Spinal cord (tissue), 10 donors: ENCODE results near the gene TAS1R1. TPM values are rescaled to one million over a fixed set of nuclear protein-coding genes. Genes with fewer than 3 reads are reported as not detected.
A peak's percentile ranks its signal among the peaks of the same experiment; 100 is the strongest.

Experiments used
- DNase-seq, 6 donors: peaks; one replicate each; pipeline versions ENCODE4 v3.0.0 to v3.0.0-alpha.2; 2013 to 2015; ENCODE audit warnings: low spot score in 6 of 6, low read depth in 4 of 6
- H3K27ac ChIP-seq: one replicate; pipeline ENCODE4 v1.5.1; 2013; ENCODE audit warnings: low read depth, low read length, control low read depth
- H3K27me3 ChIP-seq: one replicate; pipeline ENCODE4 v1.6.1; 2013; ENCODE audit warnings: low read length; ENCODE audit not compliant: control insufficient read depth, insufficient read depth
- H3K36me3 ChIP-seq: one replicate; pipeline ENCODE4 v1.6.1; 2013; ENCODE audit warnings: low read length; ENCODE audit not compliant: control insufficient read depth, insufficient read depth
- H3K4me1 ChIP-seq: one replicate; pipeline ENCODE4 v1.6.1; 2013; ENCODE audit warnings: low read length; ENCODE audit not compliant: control insufficient read depth, insufficient read depth
- H3K4me3 ChIP-seq: one replicate; pipeline ENCODE4 v1.5.1; 2013; ENCODE audit warnings: low read depth, low read length, control low read depth
- H3K9me3 ChIP-seq: one replicate; pipeline ENCODE4 v1.6.1; 2013; ENCODE audit warnings: low read length; ENCODE audit not compliant: control insufficient read depth, insufficient read depth
- WGBS: methylation state at CpG from one replicate; pipeline ENCODE4 v1.1.5; 2013; ENCODE audit warnings: missing lambda C conversion rate; ENCODE audit not compliant: insufficient coverage; 5-methylcytosine and 5-hydroxymethylcytosine counted together
- polyA plus RNA-seq, 2 donors: library from polyadenylated mRNA; unstranded; fragments of 120-200 nt; gene quantifications; one replicate each; pipeline ENCODE4 v1.2.1, GENCODE V29; 2013; ENCODE audit not compliant: insufficient read length in 2 of 2
- total RNA-seq, 2 donors: library from RNA; depleted of rRNA in 1 of 2; stranded (reverse); fragments of 120-200 nt in 1 of 2; fragments of >200 nt in 1 of 2; gene quantifications; one replicate each; pipeline versions ENCODE4 v1.2.3 to v1.2.4, GENCODE V29; 2013 to 2014
- donor health status: healthy.

The TAS1R1 gene
- total and polyA plus RNA-seq, 4 donors, result 0.24 to 0.47 (median 0.40) TPM; not detected in 1

DNA sequence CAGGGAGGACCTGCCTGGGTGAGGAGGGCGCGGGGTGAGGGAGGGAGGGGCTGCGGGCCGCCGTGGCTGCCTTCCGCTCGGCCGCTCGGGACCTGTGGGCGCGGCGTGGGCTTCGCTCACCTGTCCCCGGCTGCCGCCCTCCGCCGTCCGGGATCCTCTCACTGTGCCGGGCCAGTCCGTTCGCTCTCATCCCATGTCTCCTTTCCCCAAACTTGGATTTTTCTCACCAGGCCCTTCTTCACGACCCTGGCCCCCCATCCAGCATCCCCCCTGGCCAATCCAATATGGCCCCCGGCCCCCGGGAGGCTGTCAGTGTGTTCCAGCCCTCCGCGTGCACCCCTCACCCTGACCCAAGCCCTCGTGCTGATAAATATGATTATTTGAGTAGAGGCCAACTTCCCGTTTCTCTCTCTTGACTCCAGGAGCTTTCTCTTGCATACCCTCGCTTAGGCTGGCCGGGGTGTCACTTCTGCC, 25.0 kb downstream of the TAS1R1 start:
- peak overlapping the region; percentile 62 for H3K4me3 ChIP-seq
- no peaks in the 10 kb centered on the region for H3K9me3 ChIP-seq
- WGBS, result under 1% methylated on average over 26 of the region's 30 CpGs
- H3K27me3 ChIP-seq, result no peaks in the 10 kb centered on the region
- peak overlapping the region; percentile 94 for H3K27ac ChIP-seq
- peaks cover 41% of the 10 kb centered on the region for H3K4me1 ChIP-seq
- H3K36me3 ChIP-seq, result peaks cover 32% of the 10 kb centered on the region
- no peak for DNase-seq

- DNase-seq, result no peak
- WGBS, result 36% methylated on average over 19 of the region's 19 CpGs
Measured at GRCh38 chr1:6580593-6581409, 25.7 kb downstream of the TAS1R1 start.

GRCh38 chr1:6581561-6582305, 26.6 kb downstream of the TAS1R1 start:
- Histone ChIP-seq H3K9me3 (no peaks in the 10 kb centered on the region), H3K4me1 (peaks cover 47% of the 10 kb centered on the region), H3K27me3 (no peaks in the 10 kb centered on the region), H3K4me3 (no peak overlapping the region), H3K27ac (no peak overlapping the region), H3K36me3 (peaks cover 48% of the 10 kb centered on the region)
- 88% methylated on average over 9 of the region's 10 CpGs for WGBS
- DNase-seq, result no peak

More at GRCh38 chr1:6580593-6581409, 25.7 kb downstream of the TAS1R1 start:
- H3K36me3 ChIP-seq, result peaks cover 38% of the 10 kb centered on the region
- H3K27ac ChIP-seq, result peak overlapping the region; percentile 94
- no peaks in the 10 kb centered on the region for H3K27me3 ChIP-seq
- peaks cover 41% of the 10 kb centered on the region for H3K4me1 ChIP-seq
- H3K9me3 ChIP-seq, result no peaks in the 10 kb centered on the region
- H3K4me3 ChIP-seq, result peak overlapping the region; percentile 62

GRCh38 chr1:6582370-6582769, 27.3 kb downstream of the TAS1R1 start:
- H3K27ac ChIP-seq, result no peak overlapping the region
- WGBS, result 83% methylated on average over 1 of the region's 1 CpG
- peaks cover 54% of the 10 kb centered on the region for H3K4me1 ChIP-seq
- no peaks in the 10 kb centered on the region for H3K9me3 ChIP-seq
- H3K27me3 ChIP-seq, result no peaks in the 10 kb centered on the region
- DNase-seq, result no peak
- H3K4me3 ChIP-seq, result no peak overlapping the region
- H3K36me3 ChIP-seq, result peaks cover 54% of the 10 kb centered on the region

GRCh38 chr1:6584126-6585080, 29.3 kb downstream of the TAS1R1 start:
- WGBS, result 91% methylated on average over 17 of the region's 21 CpGs
- no peaks in the 10 kb centered on the region for H3K27me3 ChIP-seq

GRCh38 chr1:6585081-6585722, 30.1 kb downstream of the TAS1R1 start:
- 87% methylated on average over 12 of the region's 12 CpGs for WGBS
- Histone ChIP-seq H3K36me3 (peaks cover 82% of the 10 kb centered on the region), H3K27ac (no peak overlapping the region)

More at GRCh38 chr1:6584126-6585080, 29.3 kb downstream of the TAS1R1 start:
- Histone ChIP-seq H3K4me1 (peaks cover 47% of the 10 kb centered on the region), H3K4me3 (no peak overlapping the region), H3K27ac (no peak overlapping the region), H3K36me3 (peaks cover 75% of the 10 kb centered on the region), H3K9me3 (no peaks in the 10 kb centered on the region)
- no peak for DNase-seq

DNA sequence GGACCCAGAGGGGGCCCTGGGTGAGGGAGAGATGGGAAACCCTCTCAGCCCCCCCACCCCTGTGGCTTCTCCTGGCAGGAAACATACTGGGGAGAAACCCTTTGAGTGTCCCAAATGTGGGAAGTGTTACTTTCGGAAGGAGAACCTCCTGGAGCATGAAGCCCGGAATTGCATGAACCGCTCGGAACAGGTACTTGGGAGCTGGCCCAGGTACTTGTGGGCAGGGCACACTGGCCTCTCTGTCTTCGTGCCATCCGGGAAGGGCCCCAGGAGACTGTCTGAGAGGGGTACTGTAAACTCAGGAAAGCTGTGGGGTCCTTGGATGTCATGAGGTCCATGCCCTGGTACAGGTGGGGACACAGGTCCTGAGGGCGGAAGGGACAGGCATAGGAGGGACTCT, 30.7 kb downstream of the TAS1R1 start:
- no peak overlapping the region for H3K27ac ChIP-seq
- 94% methylated on average over 6 of the region's 7 CpGs for WGBS
- H3K4me3 ChIP-seq, result no peak overlapping the region
- H3K27me3 ChIP-seq, result no peaks in the 10 kb centered on the region
- peaks cover 36% of the 10 kb centered on the region for H3K4me1 ChIP-seq
- peaks cover 81% of the 10 kb centered on the region for H3K36me3 ChIP-seq
- no peak for DNase-seq
- no peaks in the 10 kb centered on the region for H3K9me3 ChIP-seq

More at GRCh38 chr1:6585081-6585722, 30.1 kb downstream of the TAS1R1 start:
- Histone ChIP-seq H3K4me1 (peaks cover 43% of the 10 kb centered on the region), H3K4me3 (no peak overlapping the region), H3K27me3 (no peaks in the 10 kb centered on the region), H3K9me3 (no peaks in the 10 kb centered on the region)
- no peak for DNase-seq

- Histone ChIP-seq H3K4me1 (peaks cover 32% of the 10 kb centered on the region), H3K27ac (no peak overlapping the region), H3K9me3 (no peaks in the 10 kb centered on the region), H3K4me3 (no peak overlapping the region), H3K27me3 (no peaks in the 10 kb centered on the region), H3K36me3 (peaks cover 82% of the 10 kb centered on the region)
- 87% methylated on average over 11 of the region's 11 CpGs for WGBS
- no peak for DNase-seq
Measured at GRCh38 chr1:6586404-6586816, 31.3 kb downstream of the TAS1R1 start.
